DND-41 (cell line): ENCODE results near the gene EDC4.

Experiments used
- ATAC-seq: fragments of 200-7000 bp; cut with Tn5 transposase; 3 replicates; pipeline ENCODE4 v1.9.1; 2021; ENCODE audit warnings: low read depth; ENCODE audit not compliant: insufficient read depth
- DNase-seq: peaks from one replicate; pipeline ENCODE4 v3.0.0-alpha.2; 2020
- H2AFZ ChIP-seq: 2 replicates; pipeline ENCODE4 v1.6.0; 2012; ENCODE audit warnings: low read depth, low read length
- H3K27ac ChIP-seq: 2 replicates; pipeline ENCODE4 v1.5.1; 2012; ENCODE audit warnings: low read length, inconsistent platforms
- H3K27me3 ChIP-seq: fragments of 200-600 bp; sonication (generic); 2 replicates; pipeline ENCODE4 v1.6.0; 2012; ENCODE audit warnings: low read length, mild to moderate bottlenecking, inconsistent platforms; ENCODE audit not compliant: insufficient read depth, poor library complexity
- H3K36me3 ChIP-seq: 2 replicates; pipeline ENCODE4 v1.5.1; 2012; ENCODE audit warnings: low read length, inconsistent platforms; ENCODE audit not compliant: insufficient read depth
- H3K4me1 ChIP-seq: 2 replicates; pipeline ENCODE4 v1.5.1; 2012; ENCODE audit warnings: mild to moderate bottlenecking, low read length; ENCODE audit not compliant: insufficient read depth
- H3K4me2 ChIP-seq: 2 replicates; pipeline ENCODE4 v1.6.0; 2012; ENCODE audit warnings: mild to moderate bottlenecking, moderate library complexity, low read length, inconsistent platforms; ENCODE audit not compliant: insufficient read depth
- H3K4me3 ChIP-seq, 2 experiments: fragments of 200-600 bp in 1 of 2; shearing (Covaris generic) in 1 of 2; 2 replicates each; pipeline ENCODE4 v1.5.1; 2012 to 2016; ENCODE audit warnings: inconsistent platforms in 2 of 2, low read length in 2 of 2, mild to moderate bottlenecking in 2 of 2, low read depth in 1 of 2, moderate library complexity in 1 of 2
- H3K79me2 ChIP-seq: 2 replicates; pipeline ENCODE4 v1.6.0; 2012; ENCODE audit warnings: low read length, inconsistent platforms; ENCODE audit not compliant: insufficient read depth
- H3K9ac ChIP-seq: 2 replicates; pipeline ENCODE4 v1.6.0; 2012; ENCODE audit warnings: low read depth, mild to moderate bottlenecking, inconsistent platforms, low read length, moderate library complexity
- H3K9me3 ChIP-seq: 2 replicates; pipeline ENCODE4 v1.5.1; 2012; ENCODE audit warnings: low read length, moderate library complexity, mild to moderate bottlenecking, inconsistent platforms; ENCODE audit not compliant: insufficient read depth, severe bottlenecking
- H4K20me1 ChIP-seq: 2 replicates; pipeline ENCODE4 v1.6.0; 2012; ENCODE audit warnings: low read length; ENCODE audit not compliant: insufficient read depth
- EZH2 ChIP-seq: IDR thresholded peaks from 3 replicates; pipeline ENCODE4 v1.6.1; 2012; ENCODE audit warnings: borderline replicate concordance, low read depth, mild to moderate bottlenecking, moderate library complexity, low read length, inconsistent platforms; ENCODE audit not compliant: severe bottlenecking
- TF ChIP-seq, protein P1 (sequence below): IDR thresholded peaks from 2 replicates; pipeline ENCODE4 v1.5.1; 2012; ENCODE audit warnings: borderline replicate concordance, low read length, moderate library complexity, mild to moderate bottlenecking; ENCODE audit not compliant: poor library complexity, severe bottlenecking; ENCODE audit errors: extremely low read depth

The EDC4 gene

DNA sequence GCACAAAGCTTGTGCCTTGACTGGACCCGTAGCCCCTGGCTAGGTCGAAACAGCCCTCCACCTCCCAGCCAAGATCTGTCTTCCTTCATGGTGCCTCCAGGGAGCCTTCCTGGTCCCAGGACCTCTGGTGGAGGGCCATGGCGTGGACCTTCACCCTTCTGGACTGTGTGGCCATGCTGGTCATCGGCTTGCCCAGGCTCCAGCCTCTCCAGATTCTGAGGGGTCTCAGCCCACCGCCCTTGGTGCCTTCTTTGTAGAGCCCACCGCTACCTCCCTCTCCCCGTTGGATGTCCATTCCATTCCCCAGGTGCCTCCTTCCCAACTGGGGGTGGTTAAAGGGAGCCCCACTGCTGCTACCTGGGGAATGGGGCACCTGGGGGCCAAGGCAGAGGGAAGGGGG, 55.3 kb downstream of the EDC4 start:
- Histone ChIP-seq H3K27me3 (no peaks in the 10 kb centered on the region), H3K27ac (no peak overlapping the region), H3K36me3 (peaks cover 63% of the 10 kb centered on the region), H3K9me3 (no peaks in the 10 kb centered on the region), H3K4me2 (no peak overlapping the region), H3K79me2 (peaks cover 3% of the 10 kb centered on the region; the same call in 1 of the 2 replicates), H3K4me1 (no peaks in the 10 kb centered on the region), H3K4me3 (no peak overlapping the region), H2AFZ (no peak overlapping the region), H4K20me1 (peaks cover 24% of the 10 kb centered on the region), H3K9ac (no peak overlapping the region)
- ATAC-seq (peak; percentile 5; the same call in 1 of the 3 replicates), DNase-seq (no peak)
- TF ChIP-seq EZH2: no peak
- TF ChIP-seq, protein P1, sequence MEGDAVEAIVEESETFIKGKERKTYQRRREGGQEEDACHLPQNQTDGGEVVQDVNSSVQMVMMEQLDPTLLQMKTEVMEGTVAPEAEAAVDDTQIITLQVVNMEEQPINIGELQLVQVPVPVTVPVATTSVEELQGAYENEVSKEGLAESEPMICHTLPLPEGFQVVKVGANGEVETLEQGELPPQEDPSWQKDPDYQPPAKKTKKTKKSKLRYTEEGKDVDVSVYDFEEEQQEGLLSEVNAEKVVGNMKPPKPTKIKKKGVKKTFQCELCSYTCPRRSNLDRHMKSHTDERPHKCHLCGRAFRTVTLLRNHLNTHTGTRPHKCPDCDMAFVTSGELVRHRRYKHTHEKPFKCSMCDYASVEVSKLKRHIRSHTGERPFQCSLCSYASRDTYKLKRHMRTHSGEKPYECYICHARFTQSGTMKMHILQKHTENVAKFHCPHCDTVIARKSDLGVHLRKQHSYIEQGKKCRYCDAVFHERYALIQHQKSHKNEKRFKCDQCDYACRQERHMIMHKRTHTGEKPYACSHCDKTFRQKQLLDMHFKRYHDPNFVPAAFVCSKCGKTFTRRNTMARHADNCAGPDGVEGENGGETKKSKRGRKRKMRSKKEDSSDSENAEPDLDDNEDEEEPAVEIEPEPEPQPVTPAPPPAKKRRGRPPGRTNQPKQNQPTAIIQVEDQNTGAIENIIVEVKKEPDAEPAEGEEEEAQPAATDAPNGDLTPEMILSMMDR: no peak

DNA sequence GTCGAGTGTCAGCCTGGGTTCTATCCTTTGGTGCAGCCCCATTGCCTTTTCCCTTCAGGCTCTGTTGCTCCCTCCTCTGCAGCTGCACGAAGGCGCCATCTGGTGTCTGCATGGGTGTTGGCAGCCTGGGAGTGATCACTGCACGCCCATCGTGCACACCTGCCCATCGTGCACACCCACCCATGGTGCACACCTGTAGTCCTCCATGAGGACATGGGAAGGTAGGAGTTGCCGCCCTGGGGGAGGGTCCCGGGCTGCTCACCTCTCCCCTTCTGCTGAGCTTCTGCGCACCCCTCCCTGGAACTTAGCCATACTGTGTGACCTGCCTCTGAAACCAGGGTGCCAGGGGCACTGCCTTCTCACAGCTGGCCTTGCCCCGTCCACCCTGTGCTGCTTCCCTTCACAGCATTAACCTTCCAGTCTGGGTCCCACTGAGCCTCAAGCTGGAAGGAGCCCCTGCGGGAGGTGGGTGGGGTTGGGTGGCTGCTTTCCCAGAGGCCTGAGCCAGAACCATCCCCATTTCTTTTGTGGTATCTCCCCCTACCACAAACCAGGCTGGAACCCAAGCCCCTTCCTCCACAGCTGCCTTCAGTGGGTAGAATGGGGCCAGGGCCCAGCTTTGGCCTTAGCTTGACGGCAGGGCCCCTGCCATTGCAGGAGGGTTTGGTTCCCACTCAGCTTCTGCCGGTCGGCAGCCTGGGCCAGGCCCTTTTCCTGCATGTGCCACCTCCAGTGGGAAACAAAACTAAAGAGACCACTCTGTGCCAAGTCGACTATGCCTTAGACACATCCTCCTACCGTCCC, 55.9 kb downstream of the EDC4 start:
- TF ChIP-seq, protein P1: peak; percentile 98
- TF ChIP-seq EZH2: no peak
- Histone ChIP-seq H3K4me3 (no peak overlapping the region), H3K4me1 (no peaks in the 10 kb centered on the region), H3K79me2 (peaks cover 3% of the 10 kb centered on the region; the same call in 1 of the 2 replicates), H2AFZ (no peak overlapping the region), H3K9ac (no peak overlapping the region), H3K36me3 (peaks cover 60% of the 10 kb centered on the region), H3K27me3 (no peaks in the 10 kb centered on the region), H4K20me1 (peaks cover 20% of the 10 kb centered on the region), H3K9me3 (no peaks in the 10 kb centered on the region), H3K27ac (no peak overlapping the region), H3K4me2 (no peak overlapping the region)
- DNase-seq (peak; percentile 82), ATAC-seq (peak; percentile 89)

DNA sequence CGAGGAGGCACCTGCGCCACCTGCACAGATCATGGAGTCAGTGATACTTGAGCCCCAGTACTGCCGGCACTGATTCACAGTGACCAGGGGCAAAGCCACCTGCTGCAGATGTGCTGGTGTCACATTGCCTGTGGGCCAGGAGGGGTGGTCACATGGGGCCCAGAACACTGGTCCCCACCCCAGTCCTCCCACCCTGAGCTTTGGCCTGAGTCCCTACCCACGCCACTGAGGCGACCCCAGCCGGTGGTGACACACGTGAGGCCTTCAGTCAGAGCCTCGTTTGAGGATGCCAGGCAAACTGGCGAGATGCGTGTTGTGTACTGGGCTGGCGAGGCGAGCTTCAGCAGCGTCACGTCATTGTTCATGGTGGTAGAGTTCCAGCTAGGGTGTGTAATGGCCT, 57.3 kb downstream of the EDC4 start:
- DNase-seq: no peak
- Histone ChIP-seq H3K4me3 (no peak overlapping the region), H3K9me3 (no peaks in the 10 kb centered on the region), H2AFZ (no peak overlapping the region), H3K36me3 (peaks cover 69% of the 10 kb centered on the region), H4K20me1 (peaks cover 26% of the 10 kb centered on the region), H3K79me2 (peaks cover 9% of the 10 kb centered on the region), H3K9ac (no peak overlapping the region), H3K27me3 (no peaks in the 10 kb centered on the region), H3K4me1 (peaks cover 6% of the 10 kb centered on the region), H3K4me2 (no peak overlapping the region), H3K27ac (no peak overlapping the region)
- ATAC-seq: no peak
- no peak for TF ChIP-seq EZH2
- TF ChIP-seq, protein P1: no peak
